ENCODE data around the gene COL7A1. TPM values are rescaled to one million over a fixed set of nuclear protein-coding genes. Genes with fewer than 3 reads are reported as not detected.

Gene COL7A1
- total RNA-seq, 1 donor from 2014 or later, result 19.2 TPM

- TF ChIP-seq CTCF (IDR thresholded peaks at IDR 0.05; ENCODE audit: unreplicated experiment), result no peak
- Mint-ChIP-seq H3K4me1 (peaks cover 5% of the 10 kb centered on the region), H3K9me3 (no peaks in the 10 kb centered on the region), H3K36me3 (no peaks in the 10 kb centered on the region), H3K27me3 (ENCODE audit: low read depth) (no peaks in the 10 kb centered on the region), H3K4me3 (no peak overlapping the region), H3K27ac (no peak overlapping the region)
- no peak for DNase-seq (ENCODE audit: low spot score in 2 of 2, unreplicated experiment in 2 of 2)
Measured at GRCh38 chr3:48569400-48569799, 25.7 kb downstream of the COL7A1 start.

- Mint-ChIP-seq H3K4me1 (peaks cover 5% of the 10 kb centered on the region), H3K27ac (no peak overlapping the region), H3K27me3 (ENCODE audit: low read depth) (no peaks in the 10 kb centered on the region), H3K36me3 (no peaks in the 10 kb centered on the region), H3K4me3 (no peak overlapping the region), H3K9me3 (no peaks in the 10 kb centered on the region)
- DNase-seq (ENCODE audit: low spot score in 2 of 2, unreplicated experiment in 2 of 2), result no peak
- TF ChIP-seq CTCF (IDR thresholded peaks at IDR 0.05; ENCODE audit: unreplicated experiment), result no peak
Measured at GRCh38 chr3:48568476-48568875, 26.7 kb downstream of the COL7A1 start.

GRCh38 chr3:48567500-48567899 is 27.6 kb downstream of the COL7A1 start:
- no peaks in the 10 kb centered on the region for H3K27me3 Mint-ChIP-seq (ENCODE audit: low read depth)
- no peak overlapping the region for H3K4me3 Mint-ChIP-seq
- H3K4me1 Mint-ChIP-seq, result peaks cover 7% of the 10 kb centered on the region
- H3K27ac Mint-ChIP-seq, result no peak overlapping the region
- no peak for TF ChIP-seq CTCF (IDR thresholded peaks at IDR 0.05; ENCODE audit: unreplicated experiment)
- H3K9me3 Mint-ChIP-seq, result no peaks in the 10 kb centered on the region
- H3K36me3 Mint-ChIP-seq, result no peaks in the 10 kb centered on the region
- no peak for DNase-seq (ENCODE audit: low spot score in 2 of 2, unreplicated experiment in 2 of 2)

GRCh38 chr3:48567090-48567489 is 28.0 kb downstream of the COL7A1 start:
- Mint-ChIP-seq H3K4me1 (peaks cover 7% of the 10 kb centered on the region), H3K27ac (no peak overlapping the region), H3K4me3 (no peak overlapping the region), H3K27me3 (ENCODE audit: low read depth) (no peaks in the 10 kb centered on the region), H3K9me3 (no peaks in the 10 kb centered on the region), H3K36me3 (no peaks in the 10 kb centered on the region)
- no peak for TF ChIP-seq CTCF (IDR thresholded peaks at IDR 0.05; ENCODE audit: unreplicated experiment)
- no peak for DNase-seq (ENCODE audit: low spot score in 2 of 2, unreplicated experiment in 2 of 2)

GRCh38 chr3:48566401-48566760 is 28.7 kb downstream of the COL7A1 start:
- Mint-ChIP-seq H3K9me3 (no peaks in the 10 kb centered on the region), H3K36me3 (no peaks in the 10 kb centered on the region), H3K27ac (no peak overlapping the region), H3K4me3 (no peak overlapping the region), H3K27me3 (ENCODE audit: low read depth) (no peaks in the 10 kb centered on the region), H3K4me1 (peaks cover 7% of the 10 kb centered on the region)
- TF ChIP-seq CTCF (IDR thresholded peaks at IDR 0.05; ENCODE audit: unreplicated experiment), result no peak
- no peak for DNase-seq (ENCODE audit: low spot score in 2 of 2, unreplicated experiment in 2 of 2)

All from mesothelial cell of epicardium (in vitro differentiated cells).